GM12892 (cell line): ENCODE results near the gene IFT20.
"Not testable (repeated sequence)": the region's sequence is repeated elsewhere in the genome, so short reads cannot be mapped to it uniquely, and the experiment has no call there.

Experiments
- DNase-seq: peaks from one replicate; pipeline ENCODE4 v3.0.0; 2011; ENCODE audit not compliant: insufficient read length
- FAIRE-seq: peaks from 2 replicates; lab custom pipeline; 2011; peaks lifted over from hg19 to GRCh38; lab: Jason Lieb, UNC
- POLR2A ChIP-seq: IDR thresholded peaks from 2 replicates; pipeline ENCODE4 v1.6.1; 2011; ENCODE audit warnings: low read depth, low read length, control low read depth
- POLR2AphosphoS5 ChIP-seq: IDR thresholded peaks from 2 replicates; pipeline ENCODE4 v1.6.1; 2011; ENCODE audit warnings: low read depth, low read length, control low read depth
- TAF1 ChIP-seq: IDR thresholded peaks from 2 replicates; pipeline ENCODE4 v1.6.1; 2011; ENCODE audit warnings: low read depth, mild to moderate bottlenecking, control low read depth, low read length, borderline replicate concordance

The IFT20 gene

DNA sequence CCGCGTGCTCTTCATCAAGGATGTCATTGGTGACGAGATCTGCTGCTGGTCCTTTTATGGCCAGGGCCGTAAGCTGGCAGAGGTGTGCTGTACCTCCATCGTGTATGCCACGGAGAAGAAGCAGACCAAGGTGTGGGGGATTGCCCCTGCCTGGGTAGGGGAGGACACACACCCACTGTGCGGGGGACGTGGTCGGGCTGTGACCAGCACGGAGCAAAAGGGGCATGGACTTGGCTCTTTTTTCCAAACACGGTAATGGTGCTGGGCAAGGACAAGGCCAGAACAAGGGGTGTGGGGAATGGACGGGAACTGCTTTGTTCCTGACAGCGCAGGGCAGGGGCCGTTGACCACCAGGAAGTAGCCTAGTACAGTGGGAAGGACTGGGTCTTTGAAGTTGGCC is 7.0 kb upstream of the IFT20 start:
- no peak for FAIRE-seq
- no peak for DNase-seq
- no peak for TF ChIP-seq POLR2AphosphoS5
- TF ChIP-seq POLR2A: no peak
- no peak for TF ChIP-seq TAF1

- FAIRE-seq: no peak
- TF ChIP-seq POLR2AphosphoS5: no peak
- TF ChIP-seq TAF1: no peak
- no peak for TF ChIP-seq POLR2A
- no peak for DNase-seq
Observed at GRCh38 chr17:28341516-28341915, 6.2 kb upstream of the IFT20 start.

DNA sequence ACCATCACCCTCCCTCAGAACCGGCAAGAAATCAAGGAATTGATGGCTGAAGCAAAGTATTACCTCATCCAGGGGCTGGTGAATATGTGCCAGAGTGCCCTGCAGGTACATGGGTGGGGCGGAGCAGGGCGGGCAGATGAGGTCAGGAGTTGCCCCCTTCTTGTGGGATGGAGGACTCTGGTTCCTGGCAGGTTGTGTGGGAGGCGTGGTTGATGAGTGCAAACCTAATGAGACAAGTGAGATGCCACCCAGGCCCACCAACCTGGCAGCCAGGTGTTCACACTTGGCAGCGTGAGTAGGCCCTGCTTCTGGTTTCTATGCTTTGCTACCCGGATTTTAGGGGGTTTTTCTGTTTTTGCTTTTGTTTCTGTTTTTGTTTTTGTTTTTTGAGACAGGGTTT is 5.1 kb upstream of the IFT20 start:
- FAIRE-seq (no peak), DNase-seq (no peak)
- TF ChIP-seq POLR2AphosphoS5 (no peak), POLR2A (no peak), TAF1 (no peak)

DNA sequence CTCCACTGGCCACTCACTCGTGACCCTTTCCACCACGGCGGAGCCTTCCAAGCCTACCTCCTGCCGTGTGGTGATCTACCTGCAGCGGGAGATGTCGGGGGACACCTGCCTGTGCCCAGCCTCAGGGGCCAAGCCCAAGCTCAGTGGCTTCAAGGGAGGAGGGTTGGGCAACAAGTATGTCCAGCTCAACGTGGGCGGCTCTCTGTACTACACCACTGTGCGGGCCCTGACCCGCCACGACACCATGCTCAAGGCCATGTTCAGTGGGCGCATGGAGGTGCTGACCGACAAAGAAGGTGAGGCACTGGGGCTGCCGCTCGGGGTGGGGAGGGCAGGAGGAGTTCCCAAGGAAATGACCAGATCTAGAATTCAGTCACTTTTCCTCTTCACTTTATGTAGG is 4.2 kb upstream of the IFT20 start:
- TF ChIP-seq TAF1: no peak
- no peak for TF ChIP-seq POLR2AphosphoS5
- TF ChIP-seq POLR2A: no peak
- FAIRE-seq (no peak), DNase-seq (no peak)

DNA sequence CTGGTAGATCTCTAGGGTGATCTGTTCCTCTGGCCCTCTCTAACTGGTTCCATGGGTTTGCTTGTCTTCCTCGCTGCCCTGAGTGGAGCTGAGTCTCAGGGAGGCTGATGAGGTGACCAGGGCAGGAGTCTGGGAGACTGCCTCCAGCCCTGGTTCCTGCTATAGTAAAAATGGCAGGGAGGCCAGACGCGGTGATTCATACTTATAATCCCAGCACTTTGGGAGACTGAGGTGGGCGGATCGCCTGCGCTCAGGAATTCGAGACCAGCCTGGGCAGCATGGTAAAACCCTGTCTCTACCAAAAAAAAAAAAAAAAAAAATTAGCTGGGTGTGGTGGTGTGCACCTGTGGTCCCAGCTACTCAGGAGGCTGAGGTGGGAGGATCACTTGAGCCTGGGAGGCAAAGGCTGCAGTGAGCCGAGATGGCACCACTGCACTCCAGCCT is 3.5 kb upstream of the IFT20 start:
- DNase-seq, FAIRE-seq: not testable (repeated sequence)

- no peak for DNase-seq
- TF ChIP-seq POLR2AphosphoS5: no peak
- no peak for TF ChIP-seq POLR2A
- TF ChIP-seq TAF1: no peak
- no peak for FAIRE-seq
Observed at GRCh38 chr17:28338056-28338768, 2.9 kb upstream of the IFT20 start.

DNA sequence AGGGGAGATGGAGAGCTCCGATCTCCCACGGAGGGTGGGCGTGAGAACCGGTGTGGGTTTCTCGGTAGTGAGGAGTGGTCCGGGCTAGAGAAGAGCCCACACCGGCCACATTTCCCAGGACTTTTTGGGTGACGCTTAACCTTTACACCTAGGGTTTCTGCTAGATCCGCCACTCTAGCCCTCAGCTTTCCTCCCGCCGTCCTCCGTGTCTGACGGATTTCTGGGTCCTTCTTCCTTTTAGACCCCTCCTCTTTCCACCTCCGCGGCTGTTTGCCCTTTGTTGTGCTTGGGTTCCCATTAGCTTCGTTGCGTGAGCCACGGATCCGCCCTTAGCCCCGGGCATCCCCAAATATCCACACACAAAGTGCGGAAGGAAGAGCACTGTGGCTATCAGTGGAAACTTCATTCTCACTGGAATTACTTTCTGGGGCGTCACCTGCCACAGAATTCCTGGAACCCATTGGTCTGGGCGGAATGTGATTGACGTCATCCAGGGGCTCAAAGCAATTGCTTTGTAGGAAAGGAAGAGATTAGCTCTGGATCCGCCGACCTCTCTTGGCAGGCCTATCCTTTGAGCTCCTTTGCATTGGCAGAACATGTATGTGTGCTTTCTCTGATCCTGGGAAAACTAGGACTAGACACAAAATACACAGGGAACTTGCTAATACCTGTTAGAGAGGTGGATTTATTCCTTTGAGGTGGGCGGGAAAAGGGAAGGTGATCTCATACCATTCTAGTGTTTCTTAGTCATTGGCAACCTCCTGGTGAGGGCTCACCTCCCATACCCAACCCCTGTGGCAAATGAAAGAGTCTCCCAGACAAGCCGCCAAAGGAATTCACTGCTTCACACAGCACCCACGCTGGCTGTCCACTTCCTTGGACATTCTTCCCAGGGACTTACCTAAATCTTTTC is 943 bp upstream of the IFT20 start:
- DNase-seq (no peak), FAIRE-seq (peak; percentile 56)
- TF ChIP-seq POLR2A: no peak
- no peak for TF ChIP-seq POLR2AphosphoS5
- TF ChIP-seq TAF1: no peak

DNA sequence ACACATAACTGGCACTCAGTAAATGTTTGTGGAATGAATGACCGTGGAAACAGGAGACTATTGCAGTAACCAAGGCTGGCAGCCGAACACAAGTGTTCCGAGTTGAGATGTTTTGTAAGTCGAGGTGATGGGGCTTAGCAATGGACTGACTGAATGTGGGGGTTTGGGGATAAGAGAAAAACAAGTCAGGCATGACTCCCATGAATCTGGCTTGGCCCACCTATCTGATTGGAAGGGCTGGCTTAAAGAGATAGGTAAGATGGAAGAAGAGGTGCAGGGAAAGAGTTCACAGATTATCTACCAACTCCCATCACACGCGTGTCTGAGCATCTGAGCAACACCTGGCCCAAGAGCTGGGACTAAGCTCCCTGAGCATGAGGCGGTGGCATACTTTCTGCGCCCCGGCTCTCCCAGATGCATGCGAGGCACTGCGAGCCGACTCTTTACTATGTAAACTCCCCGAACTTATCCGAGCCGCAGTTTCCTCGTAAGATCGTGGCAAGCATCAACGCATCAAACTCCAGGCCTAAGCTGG is 539 bp downstream of the IFT20 start:
- DNase-seq (no peak), FAIRE-seq (no peak)
- TF ChIP-seq POLR2A (no peak), POLR2AphosphoS5 (no peak), TAF1 (no peak)

DNA sequence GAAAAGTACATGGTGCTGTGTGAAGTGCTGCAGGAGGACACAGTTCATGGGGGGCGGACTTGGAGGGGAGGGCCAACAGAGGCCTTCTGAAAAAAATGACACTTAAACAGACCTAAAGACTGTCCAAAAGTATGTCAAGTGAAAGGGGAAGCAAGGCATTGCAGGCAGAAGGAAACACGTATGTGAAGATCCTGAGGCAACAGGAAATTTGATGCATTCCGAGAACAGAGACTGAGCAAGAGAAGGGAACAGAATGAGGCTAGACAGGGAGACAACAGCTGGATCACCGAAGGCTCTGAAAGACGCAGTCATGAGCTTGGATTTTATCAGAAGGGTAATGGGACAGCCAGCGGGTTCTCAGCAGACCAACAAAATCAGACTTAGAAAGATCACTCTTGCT is 1.1 kb downstream of the IFT20 start:
- TF ChIP-seq POLR2A (no peak), TAF1 (no peak), POLR2AphosphoS5 (no peak)
- no peak for FAIRE-seq
- DNase-seq: no peak

GRCh38 chr17:28333083-28333746 is 2.1 kb downstream of the IFT20 start:
- DNase-seq (no peak), FAIRE-seq (no peak)
- TF ChIP-seq TAF1 (no peak), POLR2A (no peak), POLR2AphosphoS5 (no peak)

DNA sequence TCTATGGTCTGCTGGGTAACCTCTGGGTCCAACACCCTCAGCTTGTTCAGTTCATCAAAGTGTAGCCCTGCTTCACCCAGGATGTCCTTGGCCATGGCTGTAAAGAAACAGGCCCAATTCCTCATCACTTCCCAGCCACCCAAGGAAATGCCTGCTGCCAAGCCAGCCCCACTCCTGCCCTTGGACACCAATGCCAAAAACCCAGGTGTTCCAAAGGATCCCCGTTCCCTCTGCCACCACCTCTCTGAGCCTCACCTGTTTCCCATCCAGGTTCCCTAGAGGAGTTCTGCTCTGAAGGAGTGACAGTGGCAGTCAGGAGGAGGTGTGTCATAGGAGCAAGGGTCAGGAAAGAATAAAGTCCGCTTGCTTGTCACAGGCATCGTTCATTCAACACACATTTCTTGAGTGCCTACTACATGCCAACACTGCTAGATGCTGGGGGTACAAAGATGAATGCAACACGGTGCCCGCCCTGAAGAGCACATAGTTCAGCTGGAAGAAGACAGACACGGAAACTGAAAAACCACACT is 3.3 kb downstream of the IFT20 start:
- DNase-seq (no peak), FAIRE-seq (no peak)
- TF ChIP-seq POLR2A: no peak
- no peak for TF ChIP-seq POLR2AphosphoS5
- no peak for TF ChIP-seq TAF1

- no peak for TF ChIP-seq POLR2A
- TF ChIP-seq POLR2AphosphoS5: peak; percentile 65
- DNase-seq (no peak), FAIRE-seq (no peak)
Observed at GRCh38 chr17:28330671-28331070, 4.6 kb downstream of the IFT20 start.
